GM19395 (cell line): Measurements from ENCODE around the gene ARHGAP6.

Experiments used
- ATAC-seq: cut with Tn5 transposase; IDR thresholded peaks from one replicate; pipeline ENCODE4 v1.9.1; 2021; ENCODE audit warnings: mild to moderate bottlenecking, moderate library complexity; ENCODE audit not compliant: unreplicated experiment

The ARHGAP6 gene

DNA sequence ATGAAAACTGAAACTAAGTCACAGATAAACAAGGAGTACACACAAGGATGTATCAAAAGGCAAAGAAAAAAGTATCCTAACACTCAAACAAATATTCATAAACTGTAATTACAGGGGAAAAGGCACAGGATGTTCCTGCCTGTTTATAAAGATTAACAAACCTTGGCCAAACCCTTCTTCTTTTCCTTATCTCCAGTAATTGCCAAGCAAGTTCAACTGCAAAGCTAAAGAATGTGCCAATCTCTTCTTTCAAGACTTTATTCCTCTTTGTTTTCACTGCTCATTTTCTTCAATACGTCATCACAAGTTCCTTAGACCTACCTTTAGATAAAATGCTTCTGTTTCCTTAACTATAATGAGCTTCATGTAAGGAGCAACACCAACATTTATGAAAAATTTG is 201.3 kb downstream of the ARHGAP6 start:
- ATAC-seq = no peak

DNA sequence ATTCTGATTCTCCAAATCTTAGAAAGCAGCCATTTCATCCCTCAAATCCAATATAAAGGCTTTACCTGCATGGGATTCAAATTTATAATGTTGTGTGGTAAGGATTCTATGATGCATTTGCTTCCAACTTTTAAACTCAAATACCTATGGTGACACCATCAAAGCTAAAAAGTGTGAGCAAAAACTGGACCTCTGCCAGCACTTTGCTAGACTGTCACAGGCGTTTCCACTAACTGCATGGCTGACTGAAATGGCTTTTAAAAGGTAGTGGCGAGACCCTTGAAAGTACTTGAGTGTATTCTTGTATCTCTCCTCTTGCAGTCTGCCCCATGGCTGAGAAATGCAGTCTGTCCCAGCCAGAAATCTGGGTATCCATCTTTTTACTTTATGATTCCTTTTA is 203.1 kb downstream of the ARHGAP6 start:
- ATAC-seq = no peak

DNA sequence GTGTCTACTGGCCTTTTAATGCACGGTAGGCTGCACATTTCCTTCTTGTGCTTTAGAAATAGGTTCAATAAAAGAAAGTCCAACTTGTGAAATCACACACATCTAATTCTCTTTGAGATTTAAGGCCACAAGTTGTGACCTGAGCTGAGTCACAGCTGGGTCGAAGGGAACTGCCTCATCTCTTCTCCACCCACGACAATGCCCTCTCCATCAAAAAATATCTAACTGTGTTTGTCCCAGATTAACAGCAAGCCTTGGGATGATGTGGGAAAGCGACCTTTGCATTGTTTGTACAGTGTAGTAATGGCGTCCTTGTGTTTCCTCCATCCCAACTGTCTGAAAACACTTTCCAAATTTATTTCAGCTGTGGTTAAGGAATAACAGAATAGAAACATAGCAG is 203.6 kb downstream of the ARHGAP6 start:
- no peak for ATAC-seq

DNA sequence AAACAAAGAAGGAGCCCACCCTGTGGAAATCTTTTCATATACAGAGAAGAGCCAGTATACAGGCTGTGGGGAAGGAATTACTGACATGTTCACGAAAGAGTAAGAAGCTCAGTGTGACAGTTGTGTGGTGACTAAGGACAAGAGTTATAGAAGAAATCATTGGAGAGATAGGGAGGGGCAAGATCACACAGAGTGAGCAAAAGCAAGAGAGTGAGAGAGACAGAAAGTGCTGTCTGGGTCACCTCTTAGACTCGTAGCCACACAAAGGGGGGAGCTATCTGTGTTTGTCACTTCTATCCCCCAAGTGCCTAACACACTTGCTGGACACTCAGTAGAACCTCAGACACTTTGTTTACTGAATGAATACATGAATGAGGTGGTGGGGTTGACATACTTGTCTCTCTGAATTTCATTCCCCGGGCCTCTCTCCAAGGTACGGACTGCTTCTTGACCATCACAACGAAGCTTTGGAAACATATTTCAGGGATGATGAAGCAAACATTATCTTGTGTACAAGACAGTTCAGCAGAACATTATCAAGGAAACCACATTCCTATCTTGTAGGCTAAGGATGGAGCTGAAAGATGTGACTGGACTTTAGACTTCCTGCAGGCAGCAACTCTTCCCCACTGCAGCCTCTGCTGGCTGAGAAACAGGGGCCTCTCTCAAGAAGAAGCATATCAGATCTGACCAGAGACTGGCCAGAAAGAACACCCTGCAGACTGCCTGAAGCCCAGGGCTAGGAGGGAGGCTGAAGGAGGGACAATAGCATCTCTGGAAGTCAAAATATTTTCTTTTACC is 204.3 kb downstream of the ARHGAP6 start:
- peak; percentile 49 for ATAC-seq

DNA sequence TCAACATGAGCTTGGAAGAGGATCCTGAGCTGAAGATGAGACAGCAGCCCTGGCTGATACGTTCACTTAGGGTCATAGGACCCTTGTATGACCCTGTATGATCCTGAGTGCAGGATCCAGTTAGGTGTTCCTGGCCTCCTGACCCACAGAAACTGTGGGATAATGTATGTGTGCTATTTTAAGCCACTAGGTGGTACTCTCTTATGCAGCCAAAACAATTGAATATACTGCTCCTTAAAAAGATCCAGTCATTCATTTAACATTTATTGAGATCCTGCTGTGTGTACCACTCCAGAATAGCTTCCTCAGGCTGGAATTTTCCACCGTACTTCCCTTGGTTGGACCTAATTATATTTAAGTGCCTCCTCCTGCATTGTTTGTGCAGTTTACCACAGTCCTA is 205.4 kb downstream of the ARHGAP6 start:
- ATAC-seq = no peak

DNA sequence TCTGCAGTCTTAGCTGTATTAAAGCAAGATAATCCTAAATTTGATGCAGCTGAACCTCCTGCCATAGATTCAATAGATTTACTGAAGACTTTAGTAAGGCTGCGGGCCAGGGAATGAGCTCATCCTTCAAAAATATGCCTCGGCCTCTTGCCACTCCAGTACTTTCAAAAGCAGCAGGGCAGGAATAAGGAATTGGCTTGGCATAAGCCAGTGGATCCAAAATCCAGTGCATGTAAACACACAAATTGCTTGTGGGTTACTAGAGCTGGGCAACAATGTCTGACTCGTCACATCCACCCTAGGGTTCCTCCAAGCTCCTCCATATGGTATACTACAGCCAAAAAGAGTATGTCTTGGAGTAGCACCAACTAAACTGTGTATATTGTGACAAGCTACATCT is 207.6 kb downstream of the ARHGAP6 start:
- no peak for ATAC-seq

DNA sequence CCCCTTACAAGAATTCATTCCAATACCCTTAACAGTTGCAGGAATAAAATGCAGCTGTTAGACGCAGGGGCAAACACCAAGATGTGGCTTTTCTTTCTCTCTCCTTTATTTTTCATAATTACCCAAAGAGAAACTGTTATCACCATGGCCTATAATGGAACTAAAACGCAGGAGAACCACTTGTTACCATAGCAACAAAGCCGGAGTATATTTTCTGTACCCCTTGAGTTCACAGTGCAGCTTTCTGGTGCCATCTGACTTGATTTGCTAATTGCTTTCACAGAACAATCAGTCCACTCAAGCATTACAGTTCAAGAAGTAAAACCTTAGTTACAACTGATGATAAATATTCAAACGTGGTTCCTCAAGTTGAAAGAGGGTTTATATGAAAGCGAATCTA is 214.6 kb downstream of the ARHGAP6 start:
- no peak for ATAC-seq

DNA sequence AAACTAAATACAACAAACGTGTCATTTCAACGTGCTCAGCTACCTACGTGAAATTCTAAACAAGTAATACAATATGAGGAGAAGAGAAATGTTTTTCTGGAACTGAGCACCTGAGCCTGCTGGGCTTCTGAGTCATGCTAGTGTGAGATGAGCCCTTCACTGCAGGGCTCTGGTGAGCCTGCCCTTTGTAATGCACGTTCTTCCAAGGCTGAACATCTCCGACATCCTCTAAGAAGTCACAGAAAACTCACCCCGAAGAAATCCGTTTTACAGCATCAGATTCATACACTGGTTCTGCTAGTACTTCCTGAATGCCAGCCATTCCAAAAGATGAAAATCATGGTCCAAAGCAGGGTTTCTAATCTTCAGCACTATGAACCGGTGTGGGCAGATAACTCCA is 215.4 kb downstream of the ARHGAP6 start:
- ATAC-seq = no peak

DNA sequence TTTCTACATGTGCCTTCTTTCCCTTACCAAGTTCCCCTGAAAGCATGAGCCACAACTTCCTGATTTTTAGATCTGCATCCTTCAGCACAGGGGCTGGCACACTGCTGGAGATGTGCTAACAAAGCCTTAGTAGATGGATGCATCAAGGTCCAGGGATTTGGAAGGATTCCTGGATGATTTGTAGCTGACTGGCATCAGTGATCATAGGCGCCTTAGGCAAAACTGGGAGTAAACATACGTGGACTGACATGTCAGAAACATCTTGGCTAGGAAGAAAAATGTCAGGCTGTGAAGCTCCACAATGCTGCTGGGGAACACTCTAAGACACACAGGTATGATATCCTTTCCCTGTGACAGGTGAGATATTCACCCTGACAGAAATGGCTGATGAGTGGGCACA is 216.1 kb downstream of the ARHGAP6 start:
- ATAC-seq = no peak

DNA sequence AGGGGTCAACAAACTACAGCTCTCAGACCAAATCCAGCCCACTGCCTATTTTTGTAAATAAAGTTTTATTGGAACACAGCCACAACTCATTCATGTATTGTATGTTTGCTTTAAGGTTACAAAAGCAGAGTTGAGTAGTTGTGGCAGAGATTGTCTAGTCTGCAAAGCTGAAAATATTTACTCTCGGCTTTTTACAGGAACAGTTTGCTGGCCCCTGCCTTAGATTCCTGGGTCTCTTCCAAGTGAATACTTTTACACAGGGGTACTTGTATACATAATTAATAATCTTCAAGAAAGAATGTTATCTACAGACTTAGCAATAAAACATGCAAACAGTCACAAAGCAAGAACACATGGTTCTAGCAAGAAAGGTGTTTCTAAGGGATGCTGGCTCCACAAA is 218.3 kb downstream of the ARHGAP6 start:
- ATAC-seq = no peak

DNA sequence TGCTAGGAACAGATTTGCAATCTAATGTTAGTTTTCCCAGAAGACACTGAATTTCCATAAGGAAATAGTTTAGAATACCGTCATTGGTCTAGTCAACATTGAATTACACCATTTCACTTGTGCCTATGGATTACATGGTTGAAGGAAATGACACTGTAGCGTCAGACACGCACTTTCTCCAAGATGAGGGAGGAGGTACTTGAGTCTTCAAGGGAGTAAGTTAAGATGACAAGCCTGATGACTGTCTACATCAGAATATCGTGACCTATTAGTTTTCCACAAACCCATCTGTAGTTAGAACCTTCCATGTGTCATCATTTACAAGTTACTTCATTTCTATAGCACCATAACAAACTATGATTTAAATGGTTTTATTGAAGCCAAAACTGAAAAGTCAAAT is 218.8 kb downstream of the ARHGAP6 start:
- no peak for ATAC-seq

DNA sequence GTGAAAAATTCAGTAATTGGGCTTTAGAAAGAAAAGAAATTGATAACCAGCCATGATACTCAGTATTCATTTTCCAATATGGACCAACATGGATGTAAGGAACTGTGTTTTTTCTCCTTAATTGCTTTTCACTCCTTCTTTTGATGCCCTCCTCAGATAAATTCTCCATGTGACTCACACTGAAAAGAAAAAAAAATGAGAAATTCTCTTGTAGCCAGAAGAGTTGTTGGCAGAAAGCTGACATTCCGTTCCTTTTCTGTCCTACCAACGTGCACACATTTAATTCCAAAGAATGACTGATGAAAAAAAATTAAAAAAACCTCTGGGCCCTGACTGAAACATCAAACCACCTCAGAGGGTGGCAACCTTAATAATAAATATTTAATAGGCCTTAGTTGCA is 219.4 kb downstream of the ARHGAP6 start:
- no peak for ATAC-seq

DNA sequence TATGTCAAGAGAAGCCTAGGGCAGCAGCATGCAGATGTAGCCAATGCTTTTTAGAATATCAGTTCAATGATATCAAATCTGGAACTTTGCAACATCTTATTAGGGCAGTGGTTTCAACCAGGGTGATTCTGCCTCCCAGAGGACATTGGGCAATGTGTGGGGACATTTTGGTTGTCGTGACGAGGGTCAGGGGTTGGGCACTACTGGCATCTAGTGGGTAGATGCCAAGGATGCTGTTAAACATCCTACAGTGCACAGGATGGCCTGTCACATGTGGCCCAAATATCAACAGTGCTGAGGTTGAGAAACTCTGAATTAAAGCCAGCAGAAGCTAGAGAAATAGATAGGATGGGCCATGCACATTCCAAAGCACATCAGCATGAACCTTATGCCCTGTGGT is 220.2 kb downstream of the ARHGAP6 start:
- no peak for ATAC-seq

DNA sequence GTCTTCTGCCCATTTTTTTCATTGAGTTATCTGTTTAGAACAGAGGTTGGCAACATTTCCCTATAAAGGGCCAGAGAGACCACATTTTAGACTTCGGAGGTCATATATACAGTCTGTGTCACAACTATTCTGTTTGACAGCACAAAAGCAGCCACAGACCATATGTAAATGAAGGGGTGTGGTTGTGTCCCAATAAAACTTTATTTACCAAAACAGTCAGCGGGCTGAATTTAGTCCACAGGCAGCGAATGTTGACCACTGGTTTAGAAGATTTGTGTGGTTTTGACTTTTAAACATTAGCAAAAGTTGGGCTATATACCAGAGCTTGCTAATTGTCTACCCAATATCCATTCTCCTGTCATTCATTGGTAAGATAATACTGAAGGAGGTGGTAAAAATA is 221.7 kb downstream of the ARHGAP6 start:
- ATAC-seq = no peak

DNA sequence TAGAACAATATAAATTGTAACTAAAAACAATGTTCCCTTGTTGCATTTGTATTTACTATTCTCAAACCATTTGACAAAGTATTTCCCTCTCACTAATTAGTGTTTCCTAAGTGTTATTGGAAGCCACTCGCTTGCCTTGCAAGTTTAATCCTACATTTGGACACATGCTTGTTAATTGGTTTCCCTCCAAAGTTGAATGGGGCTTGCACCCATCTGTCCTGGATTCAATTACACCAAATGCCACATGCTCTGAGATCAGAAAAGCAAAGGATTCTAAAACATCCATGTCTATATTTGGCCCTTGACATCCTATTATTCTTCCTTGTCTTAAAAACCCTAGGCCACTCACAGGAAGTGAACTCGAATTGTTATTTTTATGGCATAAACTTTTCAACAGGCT is 225.9 kb downstream of the ARHGAP6 start:
- no peak for ATAC-seq

DNA sequence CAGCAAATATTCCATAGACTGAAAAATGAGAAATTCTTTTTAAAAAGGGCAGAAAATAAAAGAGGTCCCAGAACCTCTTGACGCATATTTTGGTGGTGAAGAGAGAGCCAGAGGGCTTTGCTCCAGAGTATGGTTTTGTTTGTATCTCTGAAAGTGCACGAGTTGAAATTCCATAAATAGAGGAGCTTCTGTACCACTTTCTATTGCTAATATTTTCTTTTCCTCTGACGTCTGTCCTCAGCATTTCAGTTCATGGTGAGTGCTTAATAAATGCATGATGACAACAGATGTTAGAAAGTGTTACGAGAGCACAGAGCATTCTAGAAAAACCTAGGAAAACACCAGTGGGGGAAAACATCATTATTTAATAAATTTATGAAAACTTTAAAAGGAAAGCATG is 227.0 kb downstream of the ARHGAP6 start:
- no peak for ATAC-seq

DNA sequence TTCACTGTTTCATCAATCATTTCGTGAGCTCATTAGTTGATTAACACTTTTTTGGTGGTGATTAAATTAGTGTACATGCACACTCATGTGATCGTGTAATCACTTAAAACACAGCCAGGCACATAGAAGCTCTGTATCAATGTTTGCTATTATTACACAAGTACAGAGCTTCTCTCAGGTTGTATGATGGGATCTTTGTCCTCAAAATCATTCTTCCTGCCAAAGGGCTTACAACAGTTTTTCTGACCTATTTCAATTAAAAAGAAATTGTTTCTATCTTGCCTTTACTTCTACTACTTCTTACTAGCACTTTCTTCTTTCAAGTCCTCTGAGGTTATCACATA is 227.4 kb downstream of the ARHGAP6 start:
- no peak for ATAC-seq

DNA sequence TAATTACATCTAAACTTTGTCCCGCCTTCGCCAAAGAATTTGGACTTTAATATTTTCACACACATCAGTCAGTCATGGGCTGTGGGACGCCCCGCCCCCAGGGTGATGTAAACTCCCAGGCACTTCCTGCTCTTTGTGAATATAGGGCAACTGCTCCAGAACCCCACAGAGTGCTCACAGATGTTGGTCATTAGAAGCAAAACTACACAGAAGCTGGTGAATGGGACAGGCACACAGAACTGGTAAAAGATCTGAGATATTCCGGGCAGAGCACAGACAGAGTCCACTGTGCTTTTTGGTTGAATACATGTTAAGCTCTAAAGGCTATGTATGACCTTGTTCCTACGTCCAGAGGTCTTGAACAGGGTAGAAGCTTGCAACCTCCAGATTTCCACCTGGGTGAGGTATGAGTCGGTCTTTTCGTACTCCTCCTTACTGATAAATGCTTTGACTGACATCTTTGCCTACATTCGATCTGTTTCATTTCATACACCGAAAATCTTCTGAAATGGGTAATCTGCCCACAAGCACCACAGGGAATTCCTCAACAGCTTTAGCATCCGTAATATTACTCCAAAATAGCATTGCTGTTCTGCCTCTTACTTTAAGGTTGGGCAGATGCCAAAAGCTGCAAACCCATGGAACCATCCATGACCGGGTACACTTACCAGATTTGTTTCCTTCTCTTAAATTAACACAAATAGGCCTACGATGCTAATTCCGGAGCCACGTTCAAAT is 227.9 kb downstream of the ARHGAP6 start:
- ATAC-seq = no peak

DNA sequence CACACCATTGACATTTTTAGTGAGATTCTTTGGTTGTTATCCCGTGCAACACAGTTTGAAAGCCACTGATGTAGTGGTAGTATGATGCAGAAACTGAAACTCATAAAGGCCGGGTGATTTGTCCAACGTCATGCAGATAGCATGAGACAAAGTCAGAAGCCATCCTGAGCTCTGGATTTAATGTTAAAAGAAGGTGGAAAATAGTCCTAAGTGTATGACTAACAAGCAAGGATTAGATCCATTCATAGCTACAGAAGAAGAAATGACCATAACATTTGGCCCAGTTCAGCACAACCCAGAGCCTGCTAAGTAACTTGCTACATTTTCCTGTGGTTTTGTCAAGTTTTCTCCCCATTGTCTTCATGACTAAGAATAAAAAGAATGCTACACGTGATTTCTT is 230.2 kb downstream of the ARHGAP6 start:
- no peak for ATAC-seq

DNA sequence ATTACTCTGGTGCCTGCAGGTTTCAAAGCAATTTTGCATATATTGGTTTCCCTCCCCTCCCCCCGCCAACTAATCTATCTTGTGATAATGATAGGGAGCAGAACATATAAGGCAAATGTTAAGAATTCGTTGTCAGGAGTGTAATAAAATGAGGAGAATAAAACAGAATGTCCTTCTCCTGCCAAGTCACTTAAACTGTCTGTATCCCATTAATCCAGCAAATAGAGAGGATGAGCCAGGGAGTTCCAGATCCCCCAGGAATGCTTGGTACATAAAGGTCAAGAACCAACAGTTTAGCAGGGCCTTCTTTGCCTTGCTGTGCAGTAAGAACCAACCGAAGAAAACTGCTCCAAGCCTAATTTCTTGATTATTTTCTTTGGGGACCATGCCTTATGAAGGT is 231.1 kb downstream of the ARHGAP6 start:
- no peak for ATAC-seq

DNA sequence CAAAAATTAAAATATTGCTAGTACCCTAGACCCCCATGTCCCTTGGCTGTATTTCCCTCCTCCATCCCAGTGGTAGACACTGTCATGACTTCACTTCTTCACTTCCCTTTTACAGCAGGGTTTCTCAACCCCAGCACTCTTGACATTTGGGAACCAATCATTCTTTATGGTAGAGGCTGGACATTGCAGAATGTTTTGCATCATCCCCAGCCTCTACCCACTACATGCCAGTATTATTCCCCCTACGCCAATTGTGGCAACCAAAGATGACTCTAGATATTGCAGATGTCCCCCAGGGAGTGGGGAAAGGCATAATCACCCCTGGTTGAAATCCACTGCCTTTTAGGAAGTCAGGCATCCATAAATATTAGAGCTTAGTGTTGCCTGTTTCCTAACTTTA is 233.9 kb downstream of the ARHGAP6 start:
- no peak for ATAC-seq

DNA sequence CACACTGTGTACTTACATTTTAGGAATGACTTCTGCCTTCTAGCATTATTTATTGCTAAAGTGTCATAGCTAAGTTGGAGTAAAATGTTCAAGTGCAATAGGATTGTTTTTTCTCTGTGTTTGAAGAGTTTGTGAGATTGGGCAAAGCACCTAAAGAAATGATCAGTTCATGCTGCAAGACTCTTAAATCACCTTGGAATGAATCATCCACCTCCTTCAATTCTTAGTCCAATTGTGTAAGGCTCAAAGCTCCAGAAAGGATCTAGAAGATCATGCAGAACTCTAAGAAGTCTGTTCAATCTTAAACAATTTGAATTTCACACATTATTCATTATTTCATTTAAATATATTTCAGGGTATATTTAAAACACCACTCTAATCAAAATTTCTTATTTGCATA is 235.4 kb downstream of the ARHGAP6 start:
- ATAC-seq = no peak
